Measurements from ENCODE around the gene EBF3. TPM values are rescaled to one million over a fixed set of nuclear protein-coding genes. Genes with fewer than 3 reads are reported as not detected.
A peak's percentile ranks its signal among the peaks of the same experiment; 100 is the strongest.

Gene EBF3
- total RNA-seq, 1 donor from 2014 or later, result 1.5 TPM

DNA sequence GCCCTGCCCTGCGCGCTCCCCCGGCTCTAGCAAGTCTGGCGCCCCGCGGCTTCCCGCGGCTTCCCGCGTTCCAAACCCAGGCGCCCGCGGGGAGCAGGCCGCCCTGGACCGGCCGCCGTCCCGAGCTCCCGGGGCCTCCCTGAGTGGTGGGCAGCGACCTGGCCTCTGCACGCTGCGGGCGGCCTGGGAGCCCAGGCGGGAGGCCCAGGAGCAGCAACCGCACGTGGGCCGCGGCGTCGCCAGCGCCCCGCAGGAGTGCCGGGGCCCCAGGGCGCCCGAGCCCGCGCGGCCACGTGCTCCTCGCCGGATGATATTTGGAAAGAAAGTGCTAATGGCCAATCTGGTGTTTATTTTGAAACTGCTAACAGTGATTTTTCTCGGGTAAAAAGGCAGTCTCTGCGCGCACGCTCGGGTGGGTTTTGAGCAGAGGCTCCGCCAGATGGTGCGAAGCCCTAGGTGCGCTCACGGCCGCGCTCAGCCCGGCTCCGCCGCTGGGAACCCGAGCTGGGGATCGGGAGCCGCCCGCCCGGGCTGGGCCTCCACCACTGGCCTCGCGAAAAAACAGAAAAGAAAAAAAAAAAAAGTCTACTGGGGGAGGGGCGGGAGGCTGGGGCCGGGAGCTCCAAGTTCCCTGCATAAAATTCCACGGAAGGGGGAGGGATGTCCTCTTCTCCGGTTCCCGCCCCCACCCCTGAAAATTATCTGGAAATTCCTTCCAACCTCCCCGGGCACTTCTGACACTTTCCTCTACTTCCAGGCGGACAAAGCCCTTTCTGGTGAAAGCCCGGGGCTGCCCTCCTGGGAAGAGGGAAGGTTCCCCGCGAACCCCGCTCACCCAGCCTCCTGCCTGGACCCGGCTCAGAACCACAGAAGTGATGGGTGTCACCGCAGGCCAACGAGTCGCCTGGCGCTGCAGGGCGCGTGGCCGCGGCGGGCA is 4.3 kb downstream of the EBF3 start:
- no peak for DNase-seq (ENCODE audit: low read depth in 2 of 2)

DNA sequence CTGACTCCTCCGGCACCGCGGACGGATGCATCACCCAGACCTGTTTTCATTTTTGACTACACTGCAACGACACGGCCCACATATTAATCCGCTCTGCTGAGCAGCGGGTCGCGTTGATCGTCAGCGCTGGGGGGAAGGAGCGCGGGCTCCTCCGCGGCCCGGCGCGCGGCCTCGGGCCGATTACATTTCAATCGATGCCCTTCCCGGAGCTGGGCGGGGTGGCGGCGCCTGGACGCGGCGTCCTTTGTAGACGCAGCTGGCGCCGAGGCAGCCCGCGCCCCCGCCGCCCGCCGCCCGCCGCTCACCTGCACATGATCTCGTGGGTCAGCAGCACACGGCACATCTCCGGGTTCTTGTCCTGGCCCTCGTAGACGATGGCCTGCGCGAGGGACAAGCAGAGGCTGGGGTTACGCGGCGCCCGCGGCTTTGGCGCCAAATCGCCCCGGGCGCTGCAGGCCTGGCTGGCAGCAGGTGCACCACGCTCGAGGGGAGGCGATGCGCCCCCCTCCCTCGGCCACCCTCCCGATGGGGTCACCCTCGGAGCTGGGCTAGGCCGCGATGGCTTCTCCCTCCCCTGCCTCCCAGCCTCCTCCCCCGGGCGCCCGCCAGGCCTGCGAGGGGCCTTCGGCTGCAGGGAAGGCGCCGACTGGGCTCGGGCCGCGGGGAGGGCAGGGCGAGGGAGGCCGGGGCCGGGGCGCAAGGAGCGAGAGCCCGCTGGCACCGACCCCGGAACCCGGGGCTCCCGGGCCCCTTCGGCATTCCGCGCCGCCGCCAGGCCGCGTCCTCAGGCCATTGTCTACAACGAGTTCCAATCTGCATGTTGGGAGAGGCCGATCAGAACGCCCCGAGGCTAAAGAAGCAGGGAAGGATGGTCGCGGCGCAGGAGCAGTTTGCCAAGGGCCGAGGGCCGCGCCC is 5.2 kb downstream of the EBF3 start:
- no peak for DNase-seq (ENCODE audit: low read depth in 2 of 2)

DNA sequence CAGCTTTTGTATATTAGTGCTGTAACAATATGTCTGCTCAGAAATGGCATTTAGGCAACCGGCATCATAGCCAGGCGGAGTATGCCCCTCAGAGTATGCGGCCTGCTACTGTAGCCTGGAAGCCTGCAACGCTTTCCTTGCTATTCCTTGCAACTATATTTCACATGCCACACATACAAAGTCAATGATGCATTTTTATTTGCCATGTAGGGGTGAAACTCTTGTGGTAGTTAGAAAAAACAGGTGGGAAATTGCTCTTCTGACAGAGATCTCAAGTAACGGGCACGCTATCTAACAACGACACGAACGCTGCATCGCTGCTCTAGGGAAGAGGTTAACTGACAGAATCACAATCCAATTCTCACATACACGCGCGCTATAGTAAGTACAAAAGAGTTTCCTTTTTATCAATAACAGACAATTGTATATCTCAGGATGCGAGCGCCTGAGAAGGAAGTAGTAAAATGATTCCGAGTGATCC is 5.9 kb downstream of the EBF3 start:
- DNase-seq (ENCODE audit: low read depth in 2 of 2), result peak in 1 of 2 donors; percentile 56

DNA sequence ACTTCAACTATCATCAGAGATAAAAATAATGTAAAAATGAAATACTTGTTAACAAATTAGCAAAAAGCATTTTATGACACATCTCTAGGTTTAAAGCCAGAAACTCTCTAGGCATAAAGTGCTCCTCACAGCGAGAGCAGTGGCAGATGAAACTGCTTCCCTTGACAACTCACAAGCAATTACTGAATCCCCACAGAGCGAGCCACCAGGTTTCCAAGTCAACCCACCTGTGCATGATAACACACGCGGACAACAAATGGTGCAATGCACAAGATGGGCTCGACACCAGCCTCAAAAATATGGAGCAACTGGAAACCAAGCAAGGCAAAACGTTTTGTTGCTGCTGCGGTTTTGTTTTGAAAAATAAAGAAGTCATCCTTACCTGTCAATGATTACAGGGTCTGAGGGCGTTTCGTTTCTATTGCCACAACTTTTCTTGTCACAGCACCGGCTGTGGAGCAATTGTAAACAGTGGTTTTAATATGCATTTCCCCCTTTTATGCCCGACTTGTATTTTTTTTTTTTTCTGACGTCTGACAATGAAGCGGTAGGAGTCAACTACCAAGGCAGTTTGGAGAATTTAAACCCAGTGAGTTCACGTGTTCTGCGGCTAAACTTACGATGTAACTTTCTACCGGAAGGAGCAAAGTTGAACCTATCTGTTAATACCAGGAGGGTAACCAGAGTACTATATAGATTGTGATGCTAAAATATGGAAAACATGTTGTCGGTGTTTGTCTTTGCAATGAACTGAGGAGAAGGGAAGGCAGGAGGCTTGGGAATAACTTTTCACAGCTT is 7.0 kb downstream of the EBF3 start:
- no peak for DNase-seq (ENCODE audit: low read depth in 2 of 2)

DNA sequence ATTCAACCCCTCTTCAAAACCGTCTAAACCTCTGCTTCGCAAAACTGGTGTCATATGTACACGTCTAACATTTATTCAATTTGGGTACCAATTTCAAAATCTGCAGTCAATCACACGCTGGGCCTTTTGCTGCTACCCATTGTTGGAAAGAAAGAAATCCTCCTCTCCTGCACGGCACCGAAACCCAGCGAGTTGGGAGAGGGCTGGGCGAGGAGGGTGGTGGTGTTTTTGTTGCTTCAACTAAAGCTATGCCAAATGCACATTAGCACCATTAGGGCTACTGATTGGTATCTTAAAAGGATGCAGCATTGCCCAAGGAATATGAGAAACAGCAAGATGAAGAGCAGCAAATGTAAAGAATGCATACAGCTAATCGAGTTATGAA is 7.8 kb downstream of the EBF3 start:
- DNase-seq (ENCODE audit: low read depth in 2 of 2), result no peak

DNA sequence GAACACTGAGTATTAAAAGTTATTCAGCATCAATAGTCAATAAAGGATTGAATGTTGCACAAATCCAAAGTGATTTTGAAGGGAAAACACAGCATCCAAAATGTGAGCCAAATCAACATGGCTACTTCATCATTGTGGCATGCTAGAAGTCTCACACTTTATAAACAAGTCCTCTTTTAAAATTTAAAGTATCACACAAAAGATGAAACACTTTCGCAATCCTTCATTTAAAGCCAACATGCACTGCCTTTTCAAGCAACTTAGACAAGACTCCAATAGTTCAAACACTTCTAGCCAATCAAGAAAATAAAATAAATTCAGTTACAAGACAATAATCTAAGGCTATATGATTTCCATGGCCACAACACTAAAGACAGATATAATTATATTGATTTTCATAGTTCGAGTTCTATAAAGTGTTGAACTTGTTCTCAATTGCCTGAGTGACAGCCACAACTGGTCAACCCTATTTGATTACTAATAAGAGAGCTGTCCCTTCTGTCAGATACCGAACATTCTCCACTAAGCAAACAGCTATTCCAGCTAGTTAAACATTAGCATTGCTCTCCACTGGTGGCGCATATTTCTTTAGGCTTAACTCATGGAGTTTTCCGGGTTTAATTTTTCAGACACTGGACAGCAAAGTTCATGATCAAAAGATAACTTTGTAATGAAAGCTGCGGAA is 8.3 kb downstream of the EBF3 start:
- DNase-seq (ENCODE audit: low read depth in 2 of 2), result peak in 1 of 2 donors; percentile 59

DNA sequence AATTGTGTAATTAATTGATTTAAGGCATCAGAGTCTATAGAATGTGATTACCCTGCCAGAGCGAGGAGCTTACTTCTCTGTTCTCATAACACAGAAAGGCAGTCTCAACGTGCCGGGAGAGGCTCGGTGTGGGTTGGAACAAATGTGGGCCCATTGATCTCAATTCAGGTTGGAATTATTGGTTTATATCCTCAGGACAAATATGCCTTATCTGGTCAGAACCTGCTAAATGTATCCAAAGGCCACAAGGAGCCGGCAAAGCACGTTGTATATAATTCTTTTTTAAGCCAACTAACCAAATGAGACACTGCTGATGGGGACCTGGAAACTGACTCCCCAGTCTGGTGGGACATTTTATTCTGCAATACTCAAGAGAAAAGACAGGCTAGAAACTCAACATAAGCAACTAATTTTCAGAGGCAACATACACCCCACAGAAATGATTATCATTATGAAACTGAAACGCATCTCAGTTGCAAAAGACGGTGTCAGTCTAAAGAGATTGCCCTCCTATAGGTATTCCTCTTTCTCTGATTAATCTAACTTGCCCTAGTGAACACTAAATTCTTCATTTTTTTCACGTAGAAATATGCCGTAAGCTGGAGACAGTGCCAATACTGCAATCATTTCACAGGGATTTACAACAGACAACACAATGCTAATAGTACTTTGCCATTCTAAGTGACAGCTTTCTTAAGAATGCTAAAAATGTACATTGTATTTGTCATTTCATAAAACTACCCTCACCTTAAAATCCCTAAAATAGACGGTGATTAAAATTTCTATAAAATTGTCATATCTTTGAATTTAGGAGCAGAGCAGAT is 9.4 kb downstream of the EBF3 start:
- no peak for DNase-seq (ENCODE audit: low read depth in 2 of 2)

DNA sequence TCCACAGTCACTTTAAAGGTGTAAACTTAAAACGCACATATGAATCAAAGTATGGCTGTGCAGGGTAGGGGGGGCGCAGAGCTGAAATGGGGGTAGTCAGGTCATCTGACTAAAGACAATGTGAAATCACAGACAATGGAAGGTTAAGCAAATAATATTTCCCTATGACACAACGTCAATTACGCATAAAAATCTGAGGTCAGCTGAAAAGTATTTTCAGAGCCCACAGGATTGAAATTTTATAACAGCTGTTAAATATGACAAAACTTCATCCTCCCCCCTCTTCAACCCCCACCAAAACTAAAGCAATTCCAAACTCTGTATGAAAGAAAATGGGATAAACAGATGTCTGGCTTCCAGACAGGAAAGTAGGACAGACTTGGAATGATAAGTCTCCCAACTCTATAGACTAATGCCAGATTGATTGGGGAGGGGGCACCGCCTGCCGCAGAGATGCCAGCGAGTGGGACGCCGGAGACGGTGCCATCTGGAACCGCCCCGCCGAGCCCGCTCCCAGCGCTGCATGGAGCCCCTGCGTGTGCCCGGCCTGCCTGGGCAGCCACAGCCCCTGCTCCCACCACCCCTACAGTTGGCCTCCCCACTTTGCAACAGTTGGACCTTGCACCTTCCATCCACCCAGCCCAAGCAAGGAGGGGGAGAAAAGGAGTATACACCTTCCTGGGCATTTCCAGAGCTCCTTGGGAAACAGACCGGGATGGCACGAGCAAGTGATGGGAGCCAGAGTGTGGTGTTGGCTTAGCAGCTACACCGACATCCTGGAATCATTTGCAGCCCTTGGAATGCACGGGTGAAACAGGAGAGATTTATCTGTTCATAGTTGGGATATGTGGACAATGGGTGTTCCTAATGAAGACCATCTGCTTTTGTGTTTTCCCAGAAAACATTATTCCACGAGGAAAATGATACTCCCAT is 10.7 kb downstream of the EBF3 start:
- DNase-seq (ENCODE audit: low read depth in 2 of 2), result peak in 1 of 2 donors; percentile 61

DNA sequence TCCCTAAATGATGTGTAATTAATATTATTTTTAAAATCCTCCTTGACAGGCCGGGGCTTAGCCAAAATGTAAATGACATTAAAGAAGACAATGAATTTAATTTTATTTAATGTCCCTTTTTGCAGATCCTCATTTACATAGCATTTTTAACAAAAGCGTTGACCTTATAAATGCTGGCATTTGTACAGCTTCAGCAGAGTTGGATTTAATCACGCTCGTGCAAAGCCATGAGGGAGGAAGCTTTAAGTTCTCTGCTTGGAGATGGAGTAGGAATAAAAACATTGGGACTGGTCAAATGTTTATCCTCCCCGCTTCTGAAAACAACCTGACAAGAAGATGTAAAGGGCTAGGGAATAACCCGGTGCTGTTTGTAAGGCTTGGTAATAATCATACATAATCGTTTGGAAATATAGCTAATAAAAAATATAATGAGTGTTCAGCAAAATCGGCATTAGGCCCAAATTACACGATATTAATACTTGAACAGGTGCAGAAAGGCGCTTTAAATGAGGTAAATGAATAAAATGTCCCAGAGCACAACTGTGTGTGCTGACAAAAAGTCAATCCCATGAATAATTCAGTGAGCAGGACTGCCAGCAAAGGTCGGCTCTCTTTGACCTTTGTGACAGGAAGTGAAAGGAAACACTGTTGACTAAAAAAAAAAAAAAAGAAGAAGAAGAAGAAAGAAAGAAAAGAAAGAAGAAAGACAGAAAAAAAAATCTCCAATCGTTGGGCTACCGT is 11.5 kb downstream of the EBF3 start:
- no peak for DNase-seq (ENCODE audit: low read depth in 2 of 2)

DNA sequence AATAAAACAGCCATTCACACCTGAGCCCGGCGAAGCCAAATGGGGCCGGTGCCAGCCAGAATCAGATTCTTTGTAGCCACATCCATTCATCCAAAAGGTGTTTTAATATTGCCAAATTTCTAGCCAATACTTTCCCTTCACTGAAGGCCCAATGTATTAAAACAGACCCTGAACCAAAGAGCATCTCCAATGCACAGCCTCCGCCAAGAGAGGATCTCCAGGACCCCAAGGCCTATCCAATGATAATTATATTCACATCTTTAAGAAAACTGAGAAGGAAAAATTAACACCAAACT is 12.2 kb downstream of the EBF3 start:
- DNase-seq (ENCODE audit: low read depth in 2 of 2), result no peak

DNA sequence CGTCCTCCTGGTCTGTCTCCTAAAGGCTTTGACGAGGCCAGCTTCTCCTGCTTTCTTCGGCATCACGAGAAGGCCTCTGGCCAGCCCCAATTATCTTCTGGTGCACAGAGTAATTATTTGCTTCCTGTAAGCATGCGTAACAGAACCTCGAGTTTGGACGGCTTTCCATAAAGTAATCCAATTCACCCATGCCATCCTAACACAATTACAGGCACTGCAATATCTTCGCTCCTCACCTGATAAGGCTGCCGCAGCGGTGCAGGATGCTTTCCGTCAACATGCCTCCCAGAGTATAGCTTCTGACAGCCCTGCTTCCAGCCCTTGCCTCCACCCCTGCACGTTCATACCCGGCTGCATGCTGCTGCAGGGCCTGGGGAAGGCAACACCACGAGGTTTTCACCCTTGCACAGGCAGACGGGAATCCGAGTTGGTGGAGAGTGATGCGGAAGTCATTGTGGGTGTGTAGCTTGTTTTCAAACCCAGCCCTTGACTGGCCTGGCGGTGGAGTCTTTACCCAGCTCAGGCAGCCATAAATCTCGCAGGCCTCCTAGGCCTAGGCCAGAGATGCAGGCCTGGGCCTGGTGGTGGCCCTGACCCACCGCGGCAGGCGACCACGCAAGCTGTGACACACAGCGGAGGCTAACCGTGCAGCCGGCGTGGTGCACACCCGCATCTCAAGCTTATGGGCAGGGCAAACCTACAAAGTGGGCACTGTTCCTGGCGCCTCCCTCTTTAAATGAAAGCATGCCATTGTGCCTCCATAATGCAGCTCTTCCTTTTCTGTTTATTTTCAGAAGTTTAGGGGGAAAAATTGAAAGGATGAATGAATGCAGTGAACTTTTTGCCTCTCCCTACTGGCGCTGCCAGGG is 12.7 kb downstream of the EBF3 start:
- DNase-seq (ENCODE audit: low read depth in 2 of 2), result peak in 1 of 2 donors; percentile 54

DNA sequence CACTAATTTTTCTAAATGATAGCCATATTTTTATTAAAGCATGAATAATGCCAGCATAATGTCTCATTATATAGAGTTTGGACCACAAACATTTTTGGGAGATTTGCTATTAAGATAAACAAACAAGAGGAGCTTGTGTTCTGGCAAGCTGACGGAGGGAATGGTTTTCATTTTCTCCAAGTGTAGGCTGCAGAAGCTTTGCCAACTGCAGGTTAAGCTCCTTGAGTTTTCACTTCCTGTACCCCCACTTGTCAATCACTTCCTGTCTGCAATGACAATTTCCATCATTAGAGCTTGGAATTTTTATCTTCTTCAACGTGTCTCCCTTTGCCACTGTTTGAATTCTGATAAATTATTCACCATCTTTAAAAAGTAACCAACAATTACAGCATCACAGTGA is 13.4 kb downstream of the EBF3 start:
- DNase-seq (ENCODE audit: low read depth in 2 of 2), result no peak

DNA sequence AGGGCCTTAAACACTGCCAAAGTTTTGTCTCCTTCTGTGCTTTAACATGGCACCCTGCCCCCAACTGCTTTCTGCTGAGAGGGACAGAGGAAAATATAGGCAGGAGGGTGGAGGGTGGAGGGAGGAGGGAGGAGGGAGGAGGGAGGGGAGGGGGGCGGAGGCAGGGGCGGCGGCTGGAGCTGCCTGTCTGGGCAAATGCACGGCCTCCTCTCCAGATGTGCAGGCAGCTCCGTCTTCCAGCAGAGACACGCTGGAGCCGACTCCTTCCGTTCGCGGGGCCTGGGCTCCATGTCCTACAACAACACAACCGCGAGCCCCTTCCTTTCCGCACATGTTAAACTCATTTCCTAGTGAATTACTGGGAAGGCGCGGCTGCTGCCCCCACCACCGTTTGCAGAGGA is 14.2 kb downstream of the EBF3 start:
- DNase-seq (ENCODE audit: low read depth in 2 of 2), result peak in 1 of 2 donors; percentile 62

DNA sequence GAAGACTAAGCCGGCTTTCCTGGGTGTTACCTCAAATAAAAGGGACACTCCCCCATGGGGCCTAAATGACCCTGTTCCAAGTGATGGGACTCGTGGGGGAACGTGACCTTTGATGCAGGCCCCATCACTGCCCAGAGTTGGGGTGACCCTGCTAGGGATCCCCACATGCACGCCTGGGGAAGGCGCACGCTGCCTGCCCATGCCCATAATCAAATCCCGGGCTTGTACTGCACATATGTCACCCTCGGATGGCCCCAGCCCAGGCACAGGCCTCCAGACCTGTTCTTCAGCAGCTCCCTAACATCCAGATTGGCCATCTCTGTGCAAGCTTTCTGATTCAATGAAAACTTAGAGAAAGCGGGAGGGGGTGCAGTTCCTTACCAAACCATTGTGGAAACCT is 14.7 kb downstream of the EBF3 start:
- DNase-seq (ENCODE audit: low read depth in 2 of 2), result no peak

DNA sequence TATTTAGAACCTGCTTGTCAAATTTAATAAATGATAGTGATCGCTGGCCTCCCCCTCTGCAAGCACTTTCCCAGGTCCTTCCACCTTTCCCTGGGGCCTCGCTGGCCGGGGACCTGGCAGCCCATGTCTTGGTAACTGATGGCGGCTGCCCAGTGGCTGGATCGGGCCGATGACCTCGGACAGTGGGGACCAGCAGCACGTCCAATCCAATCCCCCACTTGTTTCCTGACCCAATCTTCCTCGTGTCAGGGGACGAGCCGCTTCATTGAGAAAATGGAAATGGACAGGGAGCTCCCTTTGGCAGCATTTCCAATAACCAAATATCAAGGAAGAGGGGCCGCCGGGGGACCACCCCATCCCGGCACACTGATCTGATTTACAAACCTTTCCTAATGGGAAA is 17.2 kb downstream of the EBF3 start:
- DNase-seq (ENCODE audit: low read depth in 2 of 2), result no peak

DNA sequence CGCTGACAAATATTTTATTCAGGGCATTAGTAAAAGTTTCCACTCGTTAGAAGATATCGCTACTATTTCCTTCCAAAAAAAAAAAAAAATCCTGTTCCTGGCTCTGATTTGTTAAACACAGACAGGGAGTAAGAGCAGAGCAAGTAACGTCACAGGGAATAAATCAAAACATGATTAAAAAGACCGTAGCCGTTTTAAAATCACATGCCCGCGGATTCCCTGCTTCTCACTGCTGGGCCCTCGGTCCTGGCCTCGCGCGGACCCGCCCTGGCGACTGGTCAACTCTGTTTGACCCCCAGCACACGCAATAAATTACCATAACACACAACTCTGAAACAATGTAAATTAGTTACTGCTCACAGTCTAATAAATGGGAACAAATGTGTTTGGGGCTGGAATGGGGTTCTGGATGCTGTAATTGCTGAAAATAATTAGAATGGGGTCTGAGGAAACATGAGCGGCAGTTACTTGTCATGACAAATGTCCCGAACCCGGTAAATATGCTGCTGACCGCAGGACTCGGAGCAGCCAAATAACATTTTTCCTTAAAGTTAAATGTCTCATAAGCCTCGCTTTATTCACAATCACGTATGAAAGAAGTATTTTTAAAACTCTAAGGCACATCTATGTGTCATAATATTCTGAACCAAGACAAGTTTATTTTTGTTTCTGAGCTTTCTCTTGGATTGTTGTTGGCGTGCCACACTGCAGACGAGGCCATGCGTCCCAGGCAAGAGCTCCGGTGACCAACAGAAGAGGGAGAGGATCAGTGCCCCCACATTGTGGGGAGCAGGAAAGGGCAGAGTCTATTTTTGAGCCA is 17.9 kb downstream of the EBF3 start:
- DNase-seq (ENCODE audit: low read depth in 2 of 2), result peak in 1 of 2 donors; percentile 62

All from dermis microvascular lymphatic vessel endothelial cell (primary cell).